GM18870 (cell line): ENCODE data around the gene TRIM33.

Experiments
- ATAC-seq: cut with Tn5 transposase; IDR thresholded peaks from one replicate; pipeline ENCODE4 v1.9.1; 2021; ENCODE audit warnings: moderate library complexity; ENCODE audit not compliant: unreplicated experiment

TRIM33 gene

GRCh38 chr1:114511032-114511785 lies at the start of gene TRIM33:
TSS of gene TRIM33 (minus strand) at chr1:114511203. CDS start at chr1:114511076, 127 bp downstream.
- peak; percentile 61 for ATAC-seq

- no peak for ATAC-seq
Observed at GRCh38 chr1:114559356-114559755, 48.4 kb upstream of the TRIM33 start.

GRCh38 chr1:114558544-114558943 lies 47.5 kb upstream of the TRIM33 start:
- ATAC-seq = no peak

GRCh38 chr1:114554577-114554976 lies 43.6 kb upstream of the TRIM33 start:
- no peak for ATAC-seq

GRCh38 chr1:114552106-114552639 lies 41.2 kb upstream of the TRIM33 start:
- no peak for ATAC-seq

GRCh38 chr1:114551400-114551799 lies 40.4 kb upstream of the TRIM33 start:
- ATAC-seq = no peak

GRCh38 chr1:114550336-114550735 lies 39.3 kb upstream of the TRIM33 start:
- ATAC-seq = no peak

- no peak for ATAC-seq
Observed at GRCh38 chr1:114549137-114549536, 38.1 kb upstream of the TRIM33 start.

- no peak for ATAC-seq
Observed at GRCh38 chr1:114547076-114547475, 36.1 kb upstream of the TRIM33 start.

GRCh38 chr1:114545796-114546195 lies 34.8 kb upstream of the TRIM33 start:
- no peak for ATAC-seq

- no peak for ATAC-seq
Observed at GRCh38 chr1:114545315-114545714, 34.3 kb upstream of the TRIM33 start.

- ATAC-seq = no peak
Observed at GRCh38 chr1:114540821-114541220, 29.8 kb upstream of the TRIM33 start.

- ATAC-seq = no peak
Observed at GRCh38 chr1:114540272-114540671, 29.3 kb upstream of the TRIM33 start.

- no peak for ATAC-seq
Observed at GRCh38 chr1:114536043-114536442, 25.0 kb upstream of the TRIM33 start.

- no peak for ATAC-seq
Observed at GRCh38 chr1:114535401-114535800, 24.4 kb upstream of the TRIM33 start.

- no peak for ATAC-seq
Observed at GRCh38 chr1:114531094-114531493, 20.1 kb upstream of the TRIM33 start.

GRCh38 chr1:114530224-114530623 lies 19.2 kb upstream of the TRIM33 start:
- no peak for ATAC-seq

GRCh38 chr1:114524944-114525343 lies 13.9 kb upstream of the TRIM33 start:
- no peak for ATAC-seq

- ATAC-seq = no peak
Observed at GRCh38 chr1:114522264-114522575, 11.2 kb upstream of the TRIM33 start.

GRCh38 chr1:114521396-114522263 lies 10.6 kb upstream of the TRIM33 start:
- ATAC-seq = no peak

GRCh38 chr1:114517348-114517747 lies 6.3 kb upstream of the TRIM33 start:
- no peak for ATAC-seq
